ENCODE measurements around the gene CUL9. TPM values are rescaled to one million over a fixed set of nuclear protein-coding genes. Genes with fewer than 3 reads are reported as not detected.

CUL9 gene
- total RNA-seq, 4 donors from 2014 or later = 21.5 to 46.6 (median 33.6) TPM

DNA sequence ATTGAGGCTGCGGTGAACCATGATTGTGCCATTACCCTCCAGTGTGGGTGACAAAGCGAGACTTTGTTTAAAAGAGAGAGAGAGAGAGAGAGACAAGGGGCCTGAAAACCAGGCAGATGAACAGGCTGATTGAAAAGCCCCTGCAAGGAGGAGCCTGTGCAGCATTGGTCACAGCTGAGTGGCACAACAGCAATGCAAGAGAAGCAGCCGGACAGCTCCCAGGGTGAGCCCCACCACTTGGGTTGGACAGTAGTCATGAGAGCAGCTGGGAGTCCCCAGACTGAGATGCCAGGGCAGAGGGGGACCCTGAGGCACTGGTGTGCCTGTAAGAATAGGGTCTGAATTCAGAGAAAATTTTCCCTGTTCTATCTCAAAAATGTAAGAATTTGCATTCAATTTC is 37.1 kb downstream of the CUL9 start:
- WGBS = 98% methylated on average over 3 of the region's 3 CpGs
- Histone ChIP-seq H3K9me3 (no peaks in the 10 kb centered on the region), H3K36me3 (peaks cover 29 to 99% (median 72%) of the 10 kb centered on the region in 4 donors), H3K4me3 (no peak overlapping the region), H3K27me3 (no peaks in the 10 kb centered on the region), H3K27ac (replicated peaks in 1 of 4) (no peak overlapping the region), H3K4me1 (no peaks in the 10 kb centered on the region)
- no peak for DNase-seq (ENCODE audit: extremely low spot score)
- intact Hi-C loops (cut with DNase I) = no loop called here
- TF ChIP-seq, protein P1, sequence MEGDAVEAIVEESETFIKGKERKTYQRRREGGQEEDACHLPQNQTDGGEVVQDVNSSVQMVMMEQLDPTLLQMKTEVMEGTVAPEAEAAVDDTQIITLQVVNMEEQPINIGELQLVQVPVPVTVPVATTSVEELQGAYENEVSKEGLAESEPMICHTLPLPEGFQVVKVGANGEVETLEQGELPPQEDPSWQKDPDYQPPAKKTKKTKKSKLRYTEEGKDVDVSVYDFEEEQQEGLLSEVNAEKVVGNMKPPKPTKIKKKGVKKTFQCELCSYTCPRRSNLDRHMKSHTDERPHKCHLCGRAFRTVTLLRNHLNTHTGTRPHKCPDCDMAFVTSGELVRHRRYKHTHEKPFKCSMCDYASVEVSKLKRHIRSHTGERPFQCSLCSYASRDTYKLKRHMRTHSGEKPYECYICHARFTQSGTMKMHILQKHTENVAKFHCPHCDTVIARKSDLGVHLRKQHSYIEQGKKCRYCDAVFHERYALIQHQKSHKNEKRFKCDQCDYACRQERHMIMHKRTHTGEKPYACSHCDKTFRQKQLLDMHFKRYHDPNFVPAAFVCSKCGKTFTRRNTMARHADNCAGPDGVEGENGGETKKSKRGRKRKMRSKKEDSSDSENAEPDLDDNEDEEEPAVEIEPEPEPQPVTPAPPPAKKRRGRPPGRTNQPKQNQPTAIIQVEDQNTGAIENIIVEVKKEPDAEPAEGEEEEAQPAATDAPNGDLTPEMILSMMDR (IDR thresholded peaks at IDR 0.05) = no peak
- TF ChIP-seq POLR2A (IDR thresholded peaks at IDR 0.05; ENCODE audit: low read depth) (no peak), EP300 (IDR thresholded peaks at IDR 0.05) (no peak), POLR2AphosphoS5 (IDR thresholded peaks at IDR 0.05) (no peak)

DNA sequence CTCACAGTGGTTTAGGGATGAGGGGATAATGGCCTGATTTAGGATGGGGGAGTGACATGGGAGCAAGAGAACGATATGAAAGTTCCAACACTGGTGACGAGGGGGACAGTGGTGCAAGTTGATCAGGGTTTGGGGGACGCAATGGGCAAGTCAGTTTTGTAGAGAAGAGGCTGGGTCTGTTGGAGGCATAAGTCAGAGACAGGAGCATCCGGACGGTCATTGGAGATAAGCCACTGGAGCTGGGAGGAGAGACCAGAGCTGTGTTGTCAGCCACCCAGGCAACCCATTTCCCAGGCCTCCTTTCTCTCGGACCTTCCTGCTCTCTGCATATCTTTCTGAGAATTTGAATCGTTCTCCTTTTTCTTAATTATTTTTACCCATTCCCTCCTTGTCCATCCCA is 37.8 kb downstream of the CUL9 start:
- Histone ChIP-seq H3K4me3 (no peak overlapping the region), H3K27me3 (no peaks in the 10 kb centered on the region), H3K4me1 (no peaks in the 10 kb centered on the region), H3K27ac (replicated peaks in 1 of 4) (no peak overlapping the region), H3K9me3 (no peaks in the 10 kb centered on the region), H3K36me3 (peaks cover 29 to 99% (median 74%) of the 10 kb centered on the region in 4 donors)
- TF ChIP-seq POLR2A (IDR thresholded peaks at IDR 0.05; ENCODE audit: low read depth) (no peak), EP300 (IDR thresholded peaks at IDR 0.05) (no peak)
- intact Hi-C loops (cut with DNase I) = no loop called here
- DNase-seq (ENCODE audit: extremely low spot score) = no peak
- WGBS = 89% methylated on average over 7 of the region's 7 CpGs

DNA sequence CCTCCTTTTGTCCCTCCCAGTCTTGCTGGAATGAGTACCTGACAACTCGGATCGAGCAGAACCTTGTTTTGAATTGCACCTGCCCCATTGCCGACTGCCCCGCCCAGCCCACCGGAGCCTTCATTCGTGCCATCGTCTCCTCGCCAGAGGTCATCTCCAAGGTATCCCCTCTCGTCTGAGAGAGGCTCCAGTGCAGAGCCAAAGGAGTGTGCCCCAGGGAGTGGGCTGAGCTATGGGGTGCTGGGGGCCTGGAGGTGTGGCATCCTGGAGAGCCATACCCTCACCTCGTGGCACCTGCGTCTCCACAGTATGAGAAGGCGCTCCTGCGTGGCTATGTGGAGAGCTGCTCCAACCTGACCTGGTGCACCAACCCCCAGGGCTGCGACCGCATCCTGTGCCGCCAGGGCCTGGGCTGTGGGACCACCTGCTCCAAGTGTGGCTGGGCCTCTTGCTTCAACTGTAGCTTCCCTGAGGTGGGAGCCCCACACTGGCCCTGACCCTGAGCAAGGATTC is 38.5 kb downstream of the CUL9 start:
- Histone ChIP-seq H3K27ac (replicated peaks in 1 of 4) (no peak overlapping the region), H3K4me1 (no peaks in the 10 kb centered on the region), H3K27me3 (no peaks in the 10 kb centered on the region), H3K4me3 (no peak overlapping the region), H3K36me3 (peaks cover 22 to 96% (median 68%) of the 10 kb centered on the region in 4 donors), H3K9me3 (no peaks in the 10 kb centered on the region)
- intact Hi-C loops (cut with DNase I) = no loop called here
- 93% methylated on average over 16 of the region's 16 CpGs for WGBS
- DNase-seq (ENCODE audit: extremely low spot score) = no peak
- no peak for TF ChIP-seq EP300 (IDR thresholded peaks at IDR 0.05)
- TF ChIP-seq, protein P1 (IDR thresholded peaks at IDR 0.05) = no peak
- TF ChIP-seq POLR2AphosphoS5 (IDR thresholded peaks at IDR 0.05) = no peak

DNA sequence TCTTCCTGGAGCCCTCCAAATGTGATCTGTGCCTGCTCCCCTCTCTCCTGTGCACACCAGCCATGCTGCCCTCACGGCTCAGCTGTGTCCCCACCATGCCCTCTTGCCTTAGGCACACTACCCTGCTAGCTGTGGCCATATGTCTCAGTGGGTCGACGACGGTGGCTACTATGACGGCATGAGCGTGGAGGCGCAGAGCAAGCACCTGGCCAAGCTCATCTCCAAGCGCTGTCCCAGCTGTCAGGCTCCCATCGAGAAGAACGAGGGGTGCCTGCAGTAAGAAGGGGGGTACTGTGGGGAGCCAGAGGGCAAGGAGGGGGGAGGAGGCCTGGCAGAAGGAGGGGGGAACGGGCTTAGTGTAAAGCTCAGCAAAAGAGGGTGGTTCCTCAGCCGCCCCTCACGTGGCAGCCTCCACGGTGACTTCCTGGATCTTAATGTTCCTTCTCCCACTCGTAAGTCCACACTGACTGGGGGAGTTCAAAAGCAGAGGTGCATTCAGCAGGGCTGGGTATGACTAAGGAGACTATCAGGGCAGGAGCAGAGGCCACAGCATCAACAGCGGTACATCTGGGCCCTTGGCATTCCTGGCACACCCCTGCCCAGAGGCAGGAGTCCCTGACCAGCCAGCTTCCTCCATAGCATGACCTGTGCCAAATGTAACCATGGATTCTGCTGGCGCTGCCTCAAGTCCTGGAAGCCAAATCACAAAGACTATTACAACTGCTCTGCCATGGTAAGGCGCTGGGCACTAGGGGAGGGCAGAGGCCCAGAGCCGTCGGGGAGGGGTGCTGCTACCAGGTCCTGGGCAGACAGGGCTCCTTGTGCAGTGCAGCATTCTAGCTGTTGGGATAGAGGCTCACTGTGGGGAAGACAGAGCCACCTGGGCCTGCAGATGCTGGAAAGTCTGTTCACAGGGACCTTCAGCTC is 39.3 kb downstream of the CUL9 start:
- intact Hi-C loops (cut with DNase I) = no loop called here
- WGBS = 92% methylated on average over 15 of the region's 20 CpGs
- Histone ChIP-seq H3K36me3 (peaks cover 14 to 94% (median 59%) of the 10 kb centered on the region in 4 donors), H3K27me3 (no peaks in the 10 kb centered on the region), H3K4me1 (no peaks in the 10 kb centered on the region), H3K9me3 (no peaks in the 10 kb centered on the region), H3K4me3 (no peak overlapping the region), H3K27ac (replicated peaks in 1 of 4) (no peak overlapping the region)
- no peak for TF ChIP-seq EP300 (IDR thresholded peaks at IDR 0.05)
- TF ChIP-seq, protein P1 (IDR thresholded peaks at IDR 0.05) = no peak
- no peak for TF ChIP-seq POLR2A (IDR thresholded peaks at IDR 0.05; ENCODE audit: low read depth)
- no peak for TF ChIP-seq POLR2AphosphoS5 (IDR thresholded peaks at IDR 0.05)
- no peak for DNase-seq (ENCODE audit: extremely low spot score)

DNA sequence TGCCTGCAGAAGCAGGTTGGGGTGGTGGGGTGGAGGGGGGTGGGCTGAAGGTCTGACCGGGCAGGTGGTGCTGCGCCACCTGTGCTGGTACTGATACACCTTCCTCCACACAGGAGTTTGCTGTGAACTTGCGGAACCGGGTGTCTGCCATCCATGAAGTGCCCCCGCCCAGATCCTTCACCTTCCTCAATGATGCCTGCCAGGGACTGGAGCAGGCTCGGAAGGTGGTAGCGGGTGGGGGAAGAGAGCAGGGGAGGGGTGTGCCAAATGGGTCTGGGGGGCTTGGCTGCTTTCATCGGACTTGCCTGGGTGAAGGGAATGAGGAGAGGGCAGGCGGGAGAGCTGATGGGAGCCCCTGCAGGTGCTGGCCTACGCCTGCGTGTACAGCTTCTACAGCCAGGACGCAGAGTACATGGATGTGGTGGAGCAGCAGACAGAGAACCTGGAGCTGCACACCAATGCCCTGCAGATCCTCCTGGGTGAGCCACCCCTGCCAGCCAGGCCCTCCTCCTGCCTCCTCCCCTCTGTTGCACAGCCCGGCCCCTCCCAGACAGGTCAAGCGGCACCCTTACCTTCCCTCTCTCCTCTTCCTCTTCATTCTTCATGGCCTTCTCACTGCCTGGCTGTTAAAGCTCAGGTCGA is 40.5 kb downstream of the CUL9 start:
- peaks cover 7 to 82% (median 49%) of the 10 kb centered on the region in 4 donors for H3K36me3 ChIP-seq

More for the DNA sequence above, 40.5 kb downstream of the CUL9 start:
- no peak for TF ChIP-seq POLR2AphosphoS5 (IDR thresholded peaks at IDR 0.05)
- TF ChIP-seq EP300 (IDR thresholded peaks at IDR 0.05) = no peak
- TF ChIP-seq, protein P1 (IDR thresholded peaks at IDR 0.05) = no peak
- TF ChIP-seq POLR2A (IDR thresholded peaks at IDR 0.05; ENCODE audit: low read depth) = no peak
- Histone ChIP-seq H3K4me3 (no peak overlapping the region), H3K9me3 (no peaks in the 10 kb centered on the region), H3K4me1 (no peaks in the 10 kb centered on the region), H3K27me3 (no peaks in the 10 kb centered on the region), H3K27ac (replicated peaks in 1 of 4) (no peak overlapping the region)
- intact Hi-C loops (cut with DNase I) = no loop called here
- no peak for DNase-seq (ENCODE audit: extremely low spot score)
- WGBS = 88% methylated on average over 15 of the region's 15 CpGs
